Keratinocyte (primary cell): ENCODE data around the gene DCAF4.

Source experiments
- EZH2 ChIP-seq: IDR thresholded peaks from one replicate; pipeline ENCODE4 v1.6.1; 2012; ENCODE audit warnings: inconsistent platforms, mild to moderate bottlenecking, low read length, moderate library complexity
- TF ChIP-seq, protein P1 (sequence below), 3 experiments: IDR thresholded peaks in 1 of 3; conservative IDR thresholded peaks in 1 of 3; optimal IDR thresholded peaks in 1 of 3; 2 replicates in 2 of 3; 3 replicates in 1 of 3; pipeline versions ENCODE3 to v1.5.1; 2011; ENCODE audit warnings: low read length in 3 of 3, mild to moderate bottlenecking in 3 of 3, moderate library complexity in 2 of 3, control low read depth in 1 of 3, inconsistent platforms in 1 of 3; ENCODE audit not compliant: insufficient read depth in 2 of 3; ENCODE audit errors: extremely low read depth in 1 of 3

DNA sequence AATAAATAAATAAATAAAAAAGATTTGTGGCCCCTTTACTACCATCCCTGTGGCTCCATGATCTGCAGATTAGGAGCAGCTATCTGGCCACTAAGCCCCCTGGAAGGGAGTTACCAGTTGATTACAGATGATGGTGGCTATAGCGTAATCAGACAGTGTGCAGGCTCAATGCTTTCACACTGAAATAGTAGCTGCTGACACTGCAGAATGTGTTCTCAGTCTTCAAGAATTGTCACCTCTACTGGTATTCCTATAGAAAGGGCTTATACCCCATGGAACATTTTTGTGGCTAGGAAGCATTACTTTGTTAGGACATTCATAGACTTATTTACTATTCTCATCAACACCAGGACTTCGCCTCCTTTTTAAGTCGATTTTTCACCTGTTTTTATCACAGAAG is 30.9 kb downstream of the DCAF4 start:
- TF ChIP-seq, protein P1, sequence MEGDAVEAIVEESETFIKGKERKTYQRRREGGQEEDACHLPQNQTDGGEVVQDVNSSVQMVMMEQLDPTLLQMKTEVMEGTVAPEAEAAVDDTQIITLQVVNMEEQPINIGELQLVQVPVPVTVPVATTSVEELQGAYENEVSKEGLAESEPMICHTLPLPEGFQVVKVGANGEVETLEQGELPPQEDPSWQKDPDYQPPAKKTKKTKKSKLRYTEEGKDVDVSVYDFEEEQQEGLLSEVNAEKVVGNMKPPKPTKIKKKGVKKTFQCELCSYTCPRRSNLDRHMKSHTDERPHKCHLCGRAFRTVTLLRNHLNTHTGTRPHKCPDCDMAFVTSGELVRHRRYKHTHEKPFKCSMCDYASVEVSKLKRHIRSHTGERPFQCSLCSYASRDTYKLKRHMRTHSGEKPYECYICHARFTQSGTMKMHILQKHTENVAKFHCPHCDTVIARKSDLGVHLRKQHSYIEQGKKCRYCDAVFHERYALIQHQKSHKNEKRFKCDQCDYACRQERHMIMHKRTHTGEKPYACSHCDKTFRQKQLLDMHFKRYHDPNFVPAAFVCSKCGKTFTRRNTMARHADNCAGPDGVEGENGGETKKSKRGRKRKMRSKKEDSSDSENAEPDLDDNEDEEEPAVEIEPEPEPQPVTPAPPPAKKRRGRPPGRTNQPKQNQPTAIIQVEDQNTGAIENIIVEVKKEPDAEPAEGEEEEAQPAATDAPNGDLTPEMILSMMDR (optimal IDR thresholded peaks at IDR 0.05 in 1 of 3, IDR thresholded peaks at IDR 0.05 in 1 of 3, conservative IDR thresholded peaks at IDR 0.05 in 1 of 3; ENCODE audit: extremely low read depth in 1 of 3, insufficient read depth in 2 of 3, low read length in 3 of 3): no peak
- TF ChIP-seq EZH2: no peak
